GM18498 (cell line): Measurements from ENCODE around the gene NOTCH4.
A peak's percentile ranks its signal among the peaks of the same experiment; 100 is the strongest.
"Not testable (repeated sequence)": the region's sequence is repeated elsewhere in the genome, so short reads cannot be mapped to it uniquely, and the experiment has no call there.

Source experiments
- ATAC-seq: cut with Tn5 transposase; IDR thresholded peaks from one replicate; pipeline ENCODE4 v1.9.1; 2021; ENCODE audit warnings: mild to moderate bottlenecking, moderate library complexity; ENCODE audit not compliant: unreplicated experiment

NOTCH4 gene

DNA sequence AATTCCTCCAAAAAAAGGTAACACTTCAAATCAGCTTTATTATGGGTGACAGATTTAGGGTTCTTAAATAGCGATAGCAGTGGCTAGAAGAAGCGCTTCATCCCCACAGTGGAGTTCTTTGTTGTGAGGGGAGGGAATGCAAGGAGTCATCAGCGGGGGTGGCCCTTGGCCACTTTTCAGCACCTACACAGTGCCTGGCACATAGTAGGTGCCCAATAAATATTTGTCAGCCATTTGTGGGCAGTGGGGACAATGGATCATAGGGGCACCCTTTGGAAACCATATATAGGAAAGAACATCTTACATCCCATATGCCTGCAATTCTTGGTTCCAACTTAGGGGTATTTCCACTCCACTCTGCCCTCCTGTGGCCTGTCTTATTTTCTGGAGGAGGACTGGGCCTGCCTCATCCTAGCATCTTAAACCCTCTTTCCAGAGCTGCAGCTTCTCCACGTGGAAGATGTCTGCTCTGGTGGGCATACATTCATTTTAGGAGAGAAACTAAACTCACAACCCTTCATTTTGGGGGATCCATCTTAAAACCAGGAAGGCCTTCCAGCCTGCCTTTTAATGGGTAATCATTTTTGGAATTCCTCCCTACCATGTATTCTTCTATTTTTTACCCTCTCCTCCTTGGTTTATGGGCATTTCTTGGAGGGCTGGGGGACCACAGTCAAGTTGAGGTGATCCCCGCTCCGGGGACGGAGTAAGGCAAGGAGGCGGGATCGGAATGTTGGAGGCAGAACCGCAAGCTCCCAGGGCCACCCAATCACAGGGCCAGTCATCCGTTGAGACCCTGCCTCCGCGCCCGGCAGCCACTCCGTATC, 28.8 kb downstream of the NOTCH4 start:
- no peak for ATAC-seq

DNA sequence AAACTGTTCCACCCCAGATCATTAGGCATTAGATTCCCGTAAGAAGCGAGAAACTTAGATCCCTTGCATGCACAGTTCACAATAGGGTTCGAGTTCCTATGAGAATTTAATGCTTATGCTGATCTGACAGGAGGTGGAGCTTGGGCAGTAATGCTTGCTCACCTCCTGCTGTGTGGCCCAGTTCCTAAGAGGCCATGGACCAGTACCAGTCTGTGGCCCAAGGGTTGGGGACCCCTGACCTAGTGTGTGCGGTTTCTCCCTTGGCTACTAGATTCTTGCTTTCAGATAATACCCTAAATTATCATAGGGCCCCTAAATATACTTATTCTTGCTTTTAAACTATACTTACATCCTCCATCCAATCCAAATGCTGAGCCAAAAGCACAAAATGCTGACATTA, 29.5 kb downstream of the NOTCH4 start:
- no peak for ATAC-seq

DNA sequence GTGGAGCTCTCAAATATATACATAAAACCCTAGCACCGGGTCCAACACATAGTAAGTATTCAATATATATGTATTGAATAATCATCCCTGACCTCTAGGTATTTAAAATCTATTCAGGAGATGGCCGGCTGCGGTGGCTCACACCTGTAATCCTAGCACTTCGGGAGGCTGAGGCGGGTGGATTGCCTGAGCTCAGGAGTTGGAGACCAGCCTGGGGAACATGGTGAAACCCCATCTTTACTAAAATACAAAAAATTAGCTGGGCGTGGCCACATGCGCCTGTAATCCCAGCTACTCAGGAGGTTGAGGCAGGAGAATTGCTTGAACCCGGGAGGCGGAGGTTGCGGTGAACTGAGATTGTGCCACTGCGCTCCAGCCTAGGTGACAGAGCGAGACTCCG, 30.8 kb downstream of the NOTCH4 start:
- not testable (repeated sequence) for ATAC-seq

DNA sequence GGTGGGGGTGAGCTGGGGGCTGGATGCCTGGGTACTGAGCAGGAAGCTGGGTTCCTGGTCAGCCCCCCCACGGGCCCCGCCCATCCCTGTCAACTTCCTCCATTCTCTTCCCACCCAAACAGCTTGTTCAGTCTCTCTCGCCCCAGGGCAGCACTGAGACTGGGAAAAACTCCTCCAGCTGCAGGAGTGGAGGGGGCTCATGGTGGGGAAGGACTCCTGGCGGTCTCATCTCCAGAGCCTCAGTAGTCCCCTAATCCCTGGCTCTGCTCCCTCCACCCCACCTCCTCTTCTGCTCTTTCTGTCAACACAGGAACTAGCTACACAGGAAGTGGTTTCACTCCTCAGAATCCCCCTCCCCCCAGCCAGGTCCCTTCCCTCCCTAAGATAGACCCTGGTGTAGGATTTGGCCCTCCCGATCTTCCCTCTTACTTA, 31.2 kb downstream of the NOTCH4 start, which contains the start of gene GPSM3:
Gene GPSM3 (minus strand): TSS at position 36 of the 432 bp plus-strand sequence. CDS start 130 bp downstream, outside the sequence.
- ATAC-seq, result no peak

DNA sequence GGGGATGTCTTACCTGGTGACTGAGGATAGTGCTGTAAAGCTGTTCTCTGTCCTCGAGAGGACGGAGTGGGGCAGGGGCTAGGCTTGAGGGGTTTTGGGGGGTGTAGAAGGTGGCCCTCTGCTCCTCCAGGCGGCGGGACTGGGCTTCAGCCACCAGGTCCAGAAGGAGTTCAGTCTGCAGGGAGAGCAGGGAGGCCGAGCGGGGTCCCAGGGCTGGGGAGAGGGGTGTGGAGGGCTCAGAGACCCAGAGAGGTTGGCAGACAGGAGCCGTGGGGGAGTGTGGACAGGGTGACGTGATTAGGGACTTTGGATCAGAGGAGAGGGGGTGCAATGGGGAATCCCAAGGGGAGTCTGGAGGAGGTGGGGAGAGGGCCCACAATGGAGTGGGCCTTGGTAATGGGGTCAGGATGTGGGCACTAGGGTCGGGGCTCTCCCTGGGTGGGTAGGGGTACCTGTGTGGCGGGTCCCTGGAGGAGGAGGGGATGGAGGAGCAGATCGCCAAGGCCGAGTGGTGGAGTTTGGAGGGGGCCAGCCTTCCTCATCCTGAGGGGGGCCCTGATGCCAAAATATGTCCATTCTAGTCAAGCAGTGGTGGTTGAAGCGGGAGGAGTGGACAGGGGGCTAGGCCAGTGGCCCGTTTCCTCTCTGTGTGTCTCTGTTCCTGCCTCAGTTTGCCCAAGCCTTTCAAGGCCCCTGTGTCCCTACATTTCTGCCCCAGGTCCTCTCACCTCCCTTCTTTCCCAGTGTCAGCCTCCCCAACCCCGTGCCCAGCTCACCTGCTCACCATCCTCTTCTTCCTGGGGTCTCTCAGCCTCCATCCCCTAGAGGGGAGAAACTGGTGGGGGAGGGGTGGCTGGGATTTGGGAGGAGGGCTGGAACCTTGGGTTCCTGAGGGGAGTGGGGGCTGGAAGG, 31.9 kb downstream of the NOTCH4 start:
- ATAC-seq, result no peak

DNA sequence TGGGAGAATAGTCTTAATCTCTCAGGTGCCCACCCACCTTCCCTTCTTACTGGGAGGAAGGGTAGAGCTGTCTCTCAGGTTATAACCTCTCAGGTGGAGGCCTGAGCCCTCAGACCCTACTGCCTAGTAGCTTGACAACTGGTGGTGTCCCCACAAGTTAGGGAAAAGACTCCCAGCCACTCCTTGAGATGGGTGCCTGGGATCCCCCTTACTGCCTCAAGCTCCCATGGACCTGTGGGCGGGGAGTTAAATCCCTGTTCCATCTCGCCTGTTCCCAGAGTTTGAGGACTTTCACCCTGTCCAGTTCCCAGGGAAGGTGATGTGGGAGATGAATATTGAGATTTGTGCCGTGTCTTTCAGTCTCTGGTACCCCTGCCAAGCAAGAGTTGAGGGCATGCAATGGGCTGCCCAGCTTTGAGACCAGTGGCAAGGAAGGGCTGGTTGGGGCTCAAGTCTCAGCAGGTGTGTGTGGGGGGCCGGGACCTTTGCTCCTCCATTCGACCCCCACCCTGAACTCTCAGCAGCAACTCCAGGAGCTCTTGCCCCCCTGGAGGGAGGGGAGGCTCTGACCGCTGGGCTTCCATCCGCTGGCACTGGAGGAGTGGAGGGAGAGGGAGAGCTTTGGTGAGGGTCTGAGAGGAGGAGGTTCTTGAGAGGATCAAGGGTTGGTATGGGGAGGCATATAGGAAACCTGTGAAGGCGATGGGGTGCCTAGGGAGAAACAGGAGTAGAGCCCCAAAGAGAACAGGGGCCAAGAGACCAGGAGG, 32.8 kb downstream of the NOTCH4 start:
- no peak for ATAC-seq

DNA sequence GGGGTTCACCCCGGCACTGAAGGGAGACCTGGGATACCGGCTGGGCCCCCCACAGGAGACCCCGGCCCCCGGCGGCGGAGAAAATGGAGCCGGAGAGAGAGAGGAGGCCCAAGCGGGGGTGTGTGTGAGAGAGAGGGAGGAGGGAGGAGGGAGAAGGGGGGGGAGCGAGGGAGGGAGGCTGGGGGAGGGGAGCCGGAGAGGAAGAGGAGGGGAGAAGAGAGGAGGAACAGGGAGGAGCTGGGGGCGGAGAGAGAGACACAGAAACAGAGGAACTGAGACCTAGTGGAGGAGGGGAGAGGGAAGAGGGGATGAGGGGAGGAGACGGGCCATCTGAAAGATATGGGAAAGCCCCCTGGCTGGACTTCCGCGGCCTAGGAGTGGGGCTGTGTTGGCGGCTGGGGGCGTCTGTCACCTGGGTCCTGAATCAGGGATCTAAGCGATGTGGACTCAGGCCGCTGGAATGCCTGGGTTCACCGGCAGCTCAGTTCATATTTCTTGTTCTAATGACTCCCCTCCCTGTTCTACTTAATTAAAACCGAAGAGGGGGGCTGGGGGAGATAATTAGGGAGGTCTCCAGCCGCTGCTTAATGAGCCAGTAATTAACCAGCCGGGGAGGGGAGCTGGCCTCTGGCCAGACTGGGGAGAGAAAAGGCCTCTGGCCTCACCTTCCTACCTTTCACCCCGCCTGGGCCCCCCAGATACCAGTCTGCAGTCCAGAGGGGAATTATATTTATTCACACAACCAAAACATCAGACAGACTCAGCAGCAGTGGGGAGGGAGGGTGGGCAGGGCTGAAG, 33.6 kb downstream of the NOTCH4 start, which contains the start of gene PBX2:
Gene PBX2 (minus strand): TSS at position 149 of the 798 bp plus-strand sequence. CDS start 287 bp downstream, outside the sequence.
- ATAC-seq, result peak; percentile 67

DNA sequence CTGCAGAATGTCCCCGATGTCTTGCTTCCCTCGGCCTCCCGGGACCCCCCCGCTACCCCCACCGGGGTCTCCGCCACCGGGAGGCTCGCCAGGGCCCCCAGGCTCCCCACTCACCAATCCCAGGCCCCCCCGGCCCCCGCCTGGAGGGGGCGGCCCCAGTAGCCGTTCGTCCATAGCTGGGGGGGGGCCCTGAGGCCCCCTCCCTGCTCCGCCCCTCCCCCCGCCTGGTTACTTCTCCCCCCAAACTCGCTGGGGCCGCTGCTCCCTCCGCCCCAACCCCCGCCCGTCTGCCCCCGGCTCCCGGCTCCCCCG, 34.2 kb downstream of the NOTCH4 start:
- no peak for ATAC-seq

DNA sequence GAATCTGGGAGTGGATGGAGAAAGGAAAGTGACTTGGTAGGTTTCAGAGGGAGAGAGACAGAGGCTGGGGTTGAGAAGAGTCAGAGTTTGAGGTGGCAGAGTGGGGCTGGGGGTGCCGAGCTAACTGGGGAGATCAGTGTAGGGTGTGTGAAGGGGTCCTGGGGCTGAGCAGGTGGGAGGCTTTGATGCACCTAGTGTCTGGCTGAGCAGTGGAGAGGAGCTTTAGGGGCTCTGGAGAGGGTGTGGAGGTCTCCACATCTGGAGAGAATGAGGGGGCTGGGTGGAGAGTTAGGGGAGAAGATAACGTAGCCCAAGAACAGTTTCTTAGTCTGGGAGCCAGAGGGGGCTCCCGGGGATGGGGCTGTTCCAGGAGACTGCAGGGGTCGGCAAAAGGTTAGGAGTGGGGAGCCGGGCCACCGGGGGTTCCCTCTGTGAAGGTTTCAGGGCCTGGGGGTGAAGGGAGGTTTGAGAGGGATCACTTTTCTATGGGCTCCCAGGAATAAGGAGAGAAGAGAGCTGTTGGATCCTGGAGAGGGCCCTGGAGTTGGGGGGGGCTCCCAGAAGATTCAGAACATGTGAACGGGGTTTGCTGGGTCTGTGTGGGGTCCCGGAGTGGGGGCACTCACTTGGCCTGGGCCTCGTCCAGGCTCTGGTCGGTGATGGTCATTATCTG, 34.7 kb downstream of the NOTCH4 start:
- no peak for ATAC-seq

DNA sequence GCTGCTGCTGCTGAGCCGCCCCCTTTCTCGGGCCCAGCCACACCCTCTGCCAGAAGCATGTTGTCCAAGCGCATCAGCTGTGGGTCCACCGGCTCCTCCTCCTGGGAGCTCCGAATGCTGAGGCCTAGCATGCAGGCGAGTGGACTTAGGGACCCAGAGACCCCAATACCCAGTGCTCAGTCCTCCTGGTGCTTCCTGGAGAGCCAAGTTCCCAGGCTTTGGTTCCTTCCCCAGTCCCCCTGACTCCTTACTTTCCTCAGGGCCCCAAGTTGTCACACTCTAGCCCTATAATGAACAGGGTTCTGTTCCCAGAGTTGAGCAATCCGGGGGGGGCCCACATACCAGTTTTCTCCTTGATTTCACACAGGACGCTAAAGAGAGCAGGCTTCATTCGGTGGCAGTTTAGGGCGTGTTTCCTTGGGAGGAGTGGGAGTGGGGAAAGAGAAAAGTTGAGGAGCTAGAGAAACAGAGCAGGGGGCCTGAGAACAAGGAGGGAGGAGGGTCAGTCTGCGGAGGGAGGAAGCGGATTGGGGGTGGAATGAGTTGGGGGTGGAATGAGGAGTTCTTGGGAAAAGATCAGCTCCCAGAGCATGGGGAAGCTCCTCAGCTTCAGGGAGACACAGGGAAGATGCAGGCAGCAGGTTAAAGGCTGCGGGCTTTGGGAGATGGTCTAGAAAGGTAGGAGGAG, 35.3 kb downstream of the NOTCH4 start:
- no peak for ATAC-seq

DNA sequence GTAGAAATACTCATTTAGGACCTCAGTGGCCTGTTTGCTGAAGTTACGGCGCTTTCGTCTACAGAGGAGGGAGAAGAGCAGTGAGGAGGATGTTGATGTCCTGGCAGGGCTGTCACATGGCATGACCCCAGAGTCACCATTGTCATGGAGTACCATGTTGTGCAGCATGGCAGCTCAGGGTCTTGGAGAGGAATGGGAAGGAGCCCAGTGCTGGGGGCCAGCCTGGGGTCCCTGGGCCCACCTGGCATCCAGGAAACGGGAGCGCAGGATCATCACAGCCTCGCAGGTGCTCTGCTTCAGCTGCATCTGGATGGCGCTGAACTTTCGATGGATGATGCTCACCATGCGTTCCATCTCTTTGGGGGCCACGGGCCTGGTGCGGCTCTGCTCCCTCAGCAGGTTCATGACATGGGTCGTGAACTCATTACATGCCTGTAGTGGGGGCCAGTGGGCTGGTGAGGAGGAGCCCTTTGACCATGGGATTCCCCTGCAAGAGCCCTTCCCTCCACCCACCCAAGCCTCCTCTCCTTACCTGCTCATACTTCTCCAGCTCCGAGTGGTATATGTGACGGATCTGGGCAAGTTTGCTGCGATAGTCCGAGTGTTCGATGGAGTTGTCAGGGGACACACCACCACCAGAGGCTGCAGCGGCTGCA, 36.0 kb downstream of the NOTCH4 start:
- ATAC-seq, result not testable (repeated sequence)

DNA sequence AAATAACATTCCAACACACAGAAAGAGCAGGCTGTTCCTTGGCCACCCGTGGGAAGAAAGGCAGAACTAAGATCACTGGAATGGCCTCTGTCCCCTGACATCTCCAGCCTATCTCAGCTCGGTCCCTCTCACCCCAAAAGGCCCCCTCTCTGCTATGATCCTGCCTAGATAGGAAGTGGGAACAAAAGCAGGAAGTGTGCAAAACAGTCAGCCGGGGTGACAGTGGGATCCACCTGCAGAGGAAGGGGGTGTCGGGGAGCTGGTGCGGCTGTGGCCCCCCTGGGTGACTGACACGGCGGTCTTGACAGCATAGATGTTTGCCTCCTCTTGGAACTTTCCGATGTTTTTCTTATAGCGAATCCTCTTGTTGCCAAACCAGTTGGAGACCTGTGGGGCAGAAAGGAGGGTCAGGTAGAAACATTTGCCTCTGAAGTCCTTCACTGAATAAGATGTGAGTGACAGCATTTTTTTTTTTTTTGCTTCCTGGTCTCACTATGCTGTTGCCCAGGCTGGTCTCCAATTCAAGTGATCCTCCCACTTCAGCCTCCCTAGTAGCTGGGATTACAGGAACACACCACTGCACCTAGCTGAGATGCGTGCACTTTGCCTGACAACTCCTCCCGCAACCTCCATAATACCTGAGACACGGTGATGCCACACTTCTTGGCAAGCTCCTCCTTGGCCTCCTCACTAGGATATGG, 36.7 kb downstream of the NOTCH4 start:
- no peak for ATAC-seq

DNA sequence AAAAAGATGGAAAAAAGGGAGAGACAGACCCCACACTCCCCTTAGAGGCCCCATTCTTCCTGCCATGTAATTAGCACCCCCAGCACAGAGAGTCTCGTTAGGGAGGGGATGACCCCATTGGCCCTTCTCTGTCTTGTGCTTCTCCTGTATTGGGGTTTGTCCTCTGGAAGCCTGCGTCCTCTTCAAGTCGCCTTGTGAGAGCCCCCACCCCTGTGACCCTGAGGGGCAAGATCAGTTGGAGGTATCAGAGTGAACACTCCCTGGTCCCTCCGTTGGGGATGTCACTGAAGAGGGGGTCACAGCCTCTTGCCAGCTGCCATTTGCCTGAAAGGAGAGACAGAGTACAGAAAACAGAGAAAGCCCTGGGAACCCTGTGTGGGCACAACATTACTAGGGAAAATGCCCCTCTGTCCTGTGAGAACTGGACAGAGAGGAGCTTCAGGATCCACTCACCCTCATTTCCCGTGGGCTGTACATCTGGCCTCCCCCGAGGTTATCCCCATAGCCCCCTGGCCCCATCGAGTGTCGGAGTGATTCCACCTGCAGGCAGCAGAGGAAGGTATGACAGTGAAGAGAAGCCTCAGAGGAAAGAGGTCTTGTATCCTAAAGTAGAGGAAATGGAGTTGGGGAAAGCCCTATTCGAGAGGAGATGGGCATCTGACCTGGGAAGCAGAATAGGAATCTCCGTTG, 37.6 kb downstream of the NOTCH4 start:
- ATAC-seq, result not testable (repeated sequence)

DNA sequence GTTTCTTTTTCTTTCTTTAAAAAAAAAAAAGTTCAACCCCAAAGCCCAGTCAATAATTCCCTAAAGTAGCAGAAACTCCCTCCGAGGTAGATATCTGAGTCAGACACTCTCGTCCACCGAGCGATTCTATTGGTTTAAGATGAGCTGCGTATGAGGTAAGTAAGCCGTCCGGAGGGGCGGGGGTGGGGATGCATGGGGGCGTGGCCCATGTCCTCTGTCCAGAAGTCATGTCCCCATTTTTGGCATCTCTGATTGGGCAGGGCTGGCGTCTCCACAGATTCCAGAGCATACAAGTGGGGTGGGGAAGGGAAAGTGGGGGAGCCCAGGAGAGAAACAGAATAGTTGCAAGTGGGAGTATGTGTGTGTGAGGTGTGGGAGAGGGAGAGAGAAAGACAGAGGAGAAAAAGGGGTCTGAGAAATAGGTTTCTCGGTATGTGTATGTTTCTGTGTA, 38.2 kb downstream of the NOTCH4 start:
- ATAC-seq, result not testable (repeated sequence)

DNA sequence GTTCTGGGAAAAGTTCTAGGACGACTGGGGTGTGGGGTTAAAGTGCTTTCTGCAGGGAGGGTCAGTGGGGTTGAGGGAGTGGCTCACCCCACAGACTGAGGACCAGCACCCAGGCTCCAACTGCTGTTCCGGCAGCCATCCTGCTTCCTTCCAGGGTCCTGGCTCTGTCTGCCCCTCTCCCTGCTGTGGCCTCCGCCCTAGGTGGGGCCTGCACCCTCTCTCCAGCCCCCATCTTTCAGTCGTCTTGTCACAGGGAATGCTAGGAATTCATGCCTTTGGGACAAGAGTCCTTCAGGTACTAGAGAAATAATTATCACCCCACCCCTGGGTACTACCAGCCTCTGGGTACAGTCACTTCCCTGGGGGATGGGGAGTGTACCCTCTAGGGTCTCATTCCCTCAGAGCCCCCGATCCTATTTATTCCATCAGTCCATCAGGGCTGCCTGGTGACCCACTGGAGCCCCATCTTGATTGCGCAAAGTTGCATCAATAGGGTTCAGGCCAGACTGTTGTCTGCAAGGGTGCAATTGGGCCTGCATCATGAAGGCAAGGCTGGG, 39.7 kb downstream of the NOTCH4 start, which contains the start of gene AGER:
Gene AGER (minus strand): TSS at position 170 of the 557 bp plus-strand sequence. CDS start 31 bp downstream, at position 139.
- no peak for ATAC-seq

DNA sequence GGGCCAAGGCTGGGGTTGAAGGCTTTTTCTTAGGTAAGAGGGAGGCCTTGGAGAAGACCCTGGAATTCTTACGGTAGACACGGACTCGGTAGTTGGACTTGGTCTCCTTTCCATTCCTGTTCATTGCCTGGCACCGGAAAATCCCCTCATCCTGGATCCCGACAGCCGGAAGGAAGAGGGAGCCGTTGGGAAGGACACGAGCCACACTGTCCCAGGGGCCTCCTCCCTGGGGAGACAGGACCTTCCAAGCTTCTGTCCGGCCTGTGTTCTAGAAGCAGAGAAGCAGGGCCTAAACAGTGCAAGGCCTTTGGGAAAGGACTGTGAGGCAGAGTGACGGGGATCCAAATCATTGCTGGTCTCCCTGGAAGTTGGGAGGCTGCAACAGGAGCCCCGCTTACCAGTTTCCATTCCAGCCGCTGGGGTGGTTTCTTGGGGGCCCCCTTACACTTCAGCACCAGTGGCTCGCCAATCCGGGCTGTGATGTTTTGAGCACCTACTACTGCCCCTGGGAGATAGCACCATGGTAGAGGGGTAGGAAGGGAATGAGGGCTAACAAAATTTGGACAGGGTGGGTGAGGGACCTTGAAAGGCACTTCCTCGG, 40.3 kb downstream of the NOTCH4 start:
- no peak for ATAC-seq
